Measurements from ENCODE around the gene COA1.
"Not testable (repeated sequence)": the region's sequence is repeated elsewhere in the genome, so short reads cannot be mapped to it uniquely, and the experiment has no call there.

COA1 gene

GRCh38 chr7:43648473-43649406, 80.6 kb downstream of the COA1 start:
- no peak for DNase-seq

GRCh38 chr7:43647673-43648472, 81.5 kb downstream of the COA1 start:
- no peak for DNase-seq

GRCh38 chr7:43647339-43647672, 82.0 kb downstream of the COA1 start:
- no peak for DNase-seq

- no peak for DNase-seq
Measured at GRCh38 chr7:43646603-43647338, 82.6 kb downstream of the COA1 start.

GRCh38 chr7:43645699-43646226, 83.6 kb downstream of the COA1 start:
- no peak for DNase-seq

GRCh38 chr7:43643846-43644245, 85.5 kb downstream of the COA1 start:
- no peak for DNase-seq

GRCh38 chr7:43642897-43643630, 86.3 kb downstream of the COA1 start:
- DNase-seq = no peak

- DNase-seq = no peak
Measured at GRCh38 chr7:43640679-43641078, 88.6 kb downstream of the COA1 start.

GRCh38 chr7:43639858-43640491, 89.3 kb downstream of the COA1 start:
- peak in 1 of 2 experiments; percentile 4 for DNase-seq

GRCh38 chr7:43637114-43637806, 92.1 kb downstream of the COA1 start:
- no peak for DNase-seq

- no peak for DNase-seq
Measured at GRCh38 chr7:43636093-43636492, 93.2 kb downstream of the COA1 start.

GRCh38 chr7:43634384-43634783, 94.9 kb downstream of the COA1 start:
- no peak for DNase-seq

- no peak for DNase-seq
Measured at GRCh38 chr7:43632746-43633145, 96.6 kb downstream of the COA1 start.

- no peak for DNase-seq
Measured at GRCh38 chr7:43631559-43631958, 97.8 kb downstream of the COA1 start.

- DNase-seq = no peak
Measured at GRCh38 chr7:43630482-43630881, 98.8 kb downstream of the COA1 start.

- DNase-seq = no peak
Measured at GRCh38 chr7:43629857-43630256, 99.5 kb downstream of the COA1 start.

- no peak for DNase-seq
Measured at GRCh38 chr7:43628431-43628830, 100.9 kb downstream of the COA1 start.

GRCh38 chr7:43627798-43628197, 101.5 kb downstream of the COA1 start:
- DNase-seq = not testable (repeated sequence)

GRCh38 chr7:43626695-43627094, 102.6 kb downstream of the COA1 start:
- DNase-seq = no peak

GRCh38 chr7:43625980-43626379, 103.3 kb downstream of the COA1 start:
- DNase-seq = no peak

GRCh38 chr7:43625453-43625852, 103.9 kb downstream of the COA1 start:
- DNase-seq = no peak

All from NCI-H187 (cell line).